ENCODE results near the gene CHAT.

CHAT gene

DNA sequence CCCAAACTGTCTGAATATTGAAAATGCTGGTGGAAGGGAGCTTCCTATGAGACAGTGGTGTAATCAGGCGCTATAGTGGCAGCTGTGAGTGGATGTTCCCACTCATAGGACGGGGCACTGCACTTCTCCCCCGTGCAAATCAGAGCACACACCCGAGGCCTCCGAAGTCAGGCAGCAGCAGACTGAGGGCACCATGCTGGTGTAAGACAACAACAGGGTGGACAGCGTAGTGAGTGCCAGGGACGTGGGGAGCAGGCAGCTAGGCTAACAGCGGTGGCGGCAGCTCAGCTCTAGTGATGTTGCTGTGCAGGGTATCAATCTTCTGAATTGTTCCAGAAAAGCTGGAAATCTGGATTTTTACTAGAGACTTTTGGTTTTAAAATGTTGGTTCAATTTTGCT lies 84.8 kb downstream of the CHAT start (continued):
- TF ChIP-seq ZNF565 (CRISPR knock-in tag; conservative IDR thresholded peaks at IDR 0.05; ENCODE audit: low read depth) (no peak), ZFP3 (CRISPR knock-in tag; IDR thresholded peaks at IDR 0.05) (no peak), PPARA (CRISPR knock-in tag; IDR thresholded peaks at IDR 0.05; ENCODE audit: borderline replicate concordance) (no peak), SNAI2 (CRISPR knock-in tag; IDR thresholded peaks at IDR 0.05) (no peak), TCF4 (CRISPR knock-in tag; IDR thresholded peaks at IDR 0.05; ENCODE audit: borderline replicate concordance) (no peak), CSDC2 (CRISPR knock-in tag; IDR thresholded peaks at IDR 0.05) (no peak)

- TF ChIP-seq ZFP3 (CRISPR knock-in tag; IDR thresholded peaks at IDR 0.05): no peak
- ATAC-seq: no peak
These were observed 86.4 kb downstream of the CHAT start for GRCh38 chr10:49700211-49700610.

DNA sequence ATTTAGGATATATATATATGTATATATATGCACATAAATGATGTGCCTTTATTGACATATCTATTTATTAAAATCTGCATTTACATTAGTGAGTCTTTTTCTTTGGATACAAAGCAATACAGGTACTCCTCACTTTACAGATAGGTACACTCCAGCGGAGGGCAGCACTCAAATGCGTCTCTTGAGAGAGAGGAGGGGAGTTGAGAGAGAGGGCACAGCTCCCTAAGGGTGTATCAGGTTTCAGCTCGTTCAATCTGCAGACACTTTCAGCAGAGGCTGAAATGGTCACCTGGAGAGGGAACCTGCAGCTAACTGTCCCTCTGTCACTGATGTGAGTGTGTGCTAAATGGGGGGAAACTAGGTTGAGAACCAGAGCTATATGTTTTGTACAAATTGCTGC lies 87.2 kb downstream of the CHAT start:
- no peak for TF ChIP-seq CSDC2 (CRISPR knock-in tag; IDR thresholded peaks at IDR 0.05)
- TF ChIP-seq, protein P1, sequence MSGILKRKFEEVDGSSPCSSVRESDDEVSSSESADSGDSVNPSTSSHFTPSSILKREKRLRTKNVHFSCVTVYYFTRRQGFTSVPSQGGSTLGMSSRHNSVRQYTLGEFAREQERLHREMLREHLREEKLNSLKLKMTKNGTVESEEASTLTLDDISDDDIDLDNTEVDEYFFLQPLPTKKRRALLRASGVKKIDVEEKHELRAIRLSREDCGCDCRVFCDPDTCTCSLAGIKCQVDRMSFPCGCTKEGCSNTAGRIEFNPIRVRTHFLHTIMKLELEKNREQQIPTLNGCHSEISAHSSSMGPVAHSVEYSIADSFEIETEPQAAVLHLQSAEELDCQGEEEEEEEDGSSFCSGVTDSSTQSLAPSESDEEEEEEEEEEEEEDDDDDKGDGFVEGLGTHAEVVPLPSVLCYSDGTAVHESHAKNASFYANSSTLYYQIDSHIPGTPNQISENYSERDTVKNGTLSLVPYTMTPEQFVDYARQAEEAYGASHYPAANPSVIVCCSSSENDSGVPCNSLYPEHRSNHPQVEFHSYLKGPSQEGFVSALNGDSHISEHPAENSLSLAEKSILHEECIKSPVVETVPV (CRISPR knock-in tag; IDR thresholded peaks at IDR 0.05): no peak
- TF ChIP-seq SNAI2 (CRISPR knock-in tag; IDR thresholded peaks at IDR 0.05): no peak
- TF ChIP-seq BACH2 (CRISPR knock-in tag; IDR thresholded peaks at IDR 0.05; ENCODE audit: borderline replicate concordance): no peak
- TF ChIP-seq TCF4 (CRISPR knock-in tag; IDR thresholded peaks at IDR 0.05; ENCODE audit: borderline replicate concordance): no peak
- no peak for TF ChIP-seq CREB5 (CRISPR knock-in tag; IDR thresholded peaks at IDR 0.05; ENCODE audit: low read depth)
- no peak for TF ChIP-seq ZFP3 (CRISPR knock-in tag; IDR thresholded peaks at IDR 0.05)
- TF ChIP-seq OSR1 (CRISPR knock-in tag; IDR thresholded peaks at IDR 0.05): no peak
- no peak for TF ChIP-seq ZC3H10 (CRISPR knock-in tag; IDR thresholded peaks at IDR 0.05)
- TF ChIP-seq RARB (CRISPR knock-in tag; IDR thresholded peaks at IDR 0.05): no peak
- no peak for TF ChIP-seq ZNF70 (CRISPR knock-in tag; IDR thresholded peaks at IDR 0.05)
- no peak for TF ChIP-seq ZNF565 (CRISPR knock-in tag; conservative IDR thresholded peaks at IDR 0.05; ENCODE audit: low read depth)
- no peak for TF ChIP-seq GLIS3 (CRISPR knock-in tag; IDR thresholded peaks at IDR 0.05)
- TF ChIP-seq ZFP30 (CRISPR knock-in tag; IDR thresholded peaks at IDR 0.05): no peak
- peak; percentile 41; the same call in 1 of the 3 replicates for ATAC-seq

GRCh38 chr10:49707585-49707984 lies 93.7 kb downstream of the CHAT start:
- TF ChIP-seq, protein P1 (CRISPR knock-in tag; IDR thresholded peaks at IDR 0.05): no peak
- TF ChIP-seq CREB5 (CRISPR knock-in tag; IDR thresholded peaks at IDR 0.05; ENCODE audit: low read depth) (no peak), RARB (CRISPR knock-in tag; IDR thresholded peaks at IDR 0.05) (no peak), ISL1 (CRISPR knock-in tag; IDR thresholded peaks at IDR 0.05) (no peak)
- TF ChIP-seq, protein P2, sequence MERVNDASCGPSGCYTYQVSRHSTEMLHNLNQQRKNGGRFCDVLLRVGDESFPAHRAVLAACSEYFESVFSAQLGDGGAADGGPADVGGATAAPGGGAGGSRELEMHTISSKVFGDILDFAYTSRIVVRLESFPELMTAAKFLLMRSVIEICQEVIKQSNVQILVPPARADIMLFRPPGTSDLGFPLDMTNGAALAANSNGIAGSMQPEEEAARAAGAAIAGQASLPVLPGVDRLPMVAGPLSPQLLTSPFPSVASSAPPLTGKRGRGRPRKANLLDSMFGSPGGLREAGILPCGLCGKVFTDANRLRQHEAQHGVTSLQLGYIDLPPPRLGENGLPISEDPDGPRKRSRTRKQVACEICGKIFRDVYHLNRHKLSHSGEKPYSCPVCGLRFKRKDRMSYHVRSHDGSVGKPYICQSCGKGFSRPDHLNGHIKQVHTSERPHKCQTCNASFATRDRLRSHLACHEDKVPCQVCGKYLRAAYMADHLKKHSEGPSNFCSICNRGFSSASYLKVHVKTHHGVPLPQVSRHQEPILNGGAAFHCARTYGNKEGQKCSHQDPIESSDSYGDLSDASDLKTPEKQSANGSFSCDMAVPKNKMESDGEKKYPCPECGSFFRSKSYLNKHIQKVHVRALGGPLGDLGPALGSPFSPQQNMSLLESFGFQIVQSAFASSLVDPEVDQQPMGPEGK (CRISPR knock-in tag; IDR thresholded peaks at IDR 0.05; ENCODE audit: borderline replicate concordance): no peak
- ATAC-seq: no peak

- ATAC-seq: no peak
- TF ChIP-seq BACH2 (CRISPR knock-in tag; IDR thresholded peaks at IDR 0.05; ENCODE audit: borderline replicate concordance) (no peak), PPARA (CRISPR knock-in tag; IDR thresholded peaks at IDR 0.05; ENCODE audit: borderline replicate concordance) (no peak), SNAI2 (CRISPR knock-in tag; IDR thresholded peaks at IDR 0.05) (no peak), ZC3H10 (CRISPR knock-in tag; IDR thresholded peaks at IDR 0.05) (no peak), CSDC2 (CRISPR knock-in tag; IDR thresholded peaks at IDR 0.05) (no peak), ISL1 (CRISPR knock-in tag; IDR thresholded peaks at IDR 0.05) (no peak), ESRRG (CRISPR knock-in tag; IDR thresholded peaks at IDR 0.05) (no peak)
- TF ChIP-seq, protein P2 (CRISPR knock-in tag; IDR thresholded peaks at IDR 0.05; ENCODE audit: borderline replicate concordance): no peak
- TF ChIP-seq, protein P3, sequence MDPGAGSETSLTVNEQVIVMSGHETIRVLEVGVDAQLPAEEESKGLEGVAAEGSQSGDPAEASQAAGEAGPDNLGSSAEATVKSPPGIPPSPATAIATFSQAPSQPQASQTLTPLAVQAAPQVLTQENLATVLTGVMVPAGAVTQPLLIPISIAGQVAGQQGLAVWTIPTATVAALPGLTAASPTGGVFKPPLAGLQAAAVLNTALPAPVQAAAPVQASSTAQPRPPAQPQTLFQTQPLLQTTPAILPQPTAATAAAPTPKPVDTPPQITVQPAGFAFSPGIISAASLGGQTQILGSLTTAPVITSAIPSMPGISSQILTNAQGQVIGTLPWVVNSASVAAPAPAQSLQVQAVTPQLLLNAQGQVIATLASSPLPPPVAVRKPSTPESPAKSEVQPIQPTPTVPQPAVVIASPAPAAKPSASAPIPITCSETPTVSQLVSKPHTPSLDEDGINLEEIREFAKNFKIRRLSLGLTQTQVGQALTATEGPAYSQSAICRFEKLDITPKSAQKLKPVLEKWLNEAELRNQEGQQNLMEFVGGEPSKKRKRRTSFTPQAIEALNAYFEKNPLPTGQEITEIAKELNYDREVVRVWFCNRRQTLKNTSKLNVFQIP (CRISPR knock-in tag; IDR thresholded peaks at IDR 0.05; ENCODE audit: borderline replicate concordance, low read depth): no peak
These were observed 96.1 kb downstream of the CHAT start for GRCh38 chr10:49709934-49710333.

Measured in SK-N-SH treated with all-trans-retinoic acid at 6 μM for 48 hours (cell line).